ENCODE data around the gene THTPA.
"Not testable (repeated sequence)": the region's sequence is repeated elsewhere in the genome, so short reads cannot be mapped to it uniquely, and the experiment has no call there.

Gene THTPA

GRCh38 chr14:23568021-23568599 is 12.0 kb downstream of the THTPA start:
- no peak for DNase-seq

- DNase-seq = peak; percentile 46
These were observed 12.7 kb downstream of the THTPA start for GRCh38 chr14:23568600-23569331.

GRCh38 chr14:23569443-23570151 is 13.5 kb downstream of the THTPA start:
- peak; percentile 92 for DNase-seq

- no peak for DNase-seq
These were observed 14.9 kb downstream of the THTPA start for GRCh38 chr14:23570806-23571483.

- peak; percentile 32 for DNase-seq
These were observed 15.8 kb downstream of the THTPA start for GRCh38 chr14:23571701-23572523.

- DNase-seq = no peak
These were observed 16.4 kb downstream of the THTPA start for GRCh38 chr14:23572524-23572828.

- no peak for DNase-seq
These were observed 16.8 kb downstream of the THTPA start for GRCh38 chr14:23572836-23573235.

GRCh38 chr14:23573384-23574015 is 17.4 kb downstream of the THTPA start:
- DNase-seq = no peak

- no peak for DNase-seq
These were observed 21.1 kb downstream of the THTPA start for GRCh38 chr14:23577004-23577681.

- no peak for DNase-seq
These were observed 21.8 kb downstream of the THTPA start for GRCh38 chr14:23577710-23578392.

GRCh38 chr14:23578560-23579310 is 22.7 kb downstream of the THTPA start, which contains the start of gene JPH4:
Gene JPH4 (minus strand): TSS chr14:23578790. CDS start chr14:23577453, 1,337 bp downstream.
- DNase-seq = peak; percentile 19

GRCh38 chr14:23579311-23579630 is 23.2 kb downstream of the THTPA start:
- DNase-seq = no peak

GRCh38 chr14:23579739-23580138 is 23.7 kb downstream of the THTPA start:
- no peak for DNase-seq

GRCh38 chr14:23580152-23580926 is 24.3 kb downstream of the THTPA start:
- no peak for DNase-seq

- DNase-seq = no peak
These were observed 24.8 kb downstream of the THTPA start for GRCh38 chr14:23580948-23581281.

GRCh38 chr14:23582906-23583760 is 27.1 kb downstream of the THTPA start:
- no peak for DNase-seq

- DNase-seq = not testable (repeated sequence)
These were observed 27.9 kb downstream of the THTPA start for GRCh38 chr14:23583761-23584526.
